LNCaP clone FGC (cell line): ENCODE results near the gene MBTPS1.

Source experiments
- DNase-seq: peaks from one replicate; pipeline ENCODE4 v3.0.0-alpha.2; 2011; ENCODE audit warnings: low read depth
- H3K4me3 ChIP-seq: 2 replicates; pipeline ENCODE4 v1.5.1; 2011; ENCODE audit warnings: mild to moderate bottlenecking, low read depth, low read length, control low read depth
- CTCF ChIP-seq: IDR thresholded peaks from 2 replicates; pipeline ENCODE4 v1.5.1; 2012; ENCODE audit warnings: mild to moderate bottlenecking; ENCODE audit not compliant: control insufficient read depth, insufficient read depth; ENCODE audit errors: extremely low read depth

The MBTPS1 gene

GRCh38 chr16:84116720-84117493 is at the start of gene MBTPS1:
Gene MBTPS1 (minus strand): TSS chr16:84116942. CDS start chr16:84101783, 15,159 bp downstream.
- H3K4me3 ChIP-seq = peak within 1 kb of the TSS; percentile 93
- TF ChIP-seq CTCF = no peak
- DNase-seq = peak; percentile 90

- H3K4me3 ChIP-seq = no peak overlapping the region
- TF ChIP-seq CTCF = no peak
- no peak for DNase-seq
Measured at GRCh38 chr16:84165746-84166145, 49.0 kb upstream of the MBTPS1 start.

- no peak for DNase-seq
- H3K4me3 ChIP-seq = no peak overlapping the region
- no peak for TF ChIP-seq CTCF
Measured at GRCh38 chr16:84161801-84162200, 45.1 kb upstream of the MBTPS1 start.

GRCh38 chr16:84161037-84161436 is 44.3 kb upstream of the MBTPS1 start:
- no peak for TF ChIP-seq CTCF
- DNase-seq = no peak
- H3K4me3 ChIP-seq = no peak overlapping the region

- no peak for DNase-seq
- no peak for TF ChIP-seq CTCF
- H3K4me3 ChIP-seq = no peak overlapping the region
Measured at GRCh38 chr16:84159800-84160199, 43.1 kb upstream of the MBTPS1 start.

- DNase-seq = no peak
- no peak for TF ChIP-seq CTCF
- no peak overlapping the region for H3K4me3 ChIP-seq
Measured at GRCh38 chr16:84159007-84159406, 42.3 kb upstream of the MBTPS1 start.

GRCh38 chr16:84156342-84156784 is 39.6 kb upstream of the MBTPS1 start:
- no peak for TF ChIP-seq CTCF
- no peak overlapping the region for H3K4me3 ChIP-seq
- DNase-seq = no peak
